Epithelial cell of alveolus of lung (primary cell): ENCODE measurements around the gene OR2T12. TPM values are rescaled to one million over a fixed set of nuclear protein-coding genes. Genes with fewer than 3 reads are reported as not detected.

Experiments
- total RNA-seq: library from RNA; depleted of rRNA; stranded (reverse); fragments of >200 nt; gene quantifications from 2 replicates; pipeline ENCODE4 v1.2.1, GENCODE V29; 2015

OR2T12 gene, protein sequence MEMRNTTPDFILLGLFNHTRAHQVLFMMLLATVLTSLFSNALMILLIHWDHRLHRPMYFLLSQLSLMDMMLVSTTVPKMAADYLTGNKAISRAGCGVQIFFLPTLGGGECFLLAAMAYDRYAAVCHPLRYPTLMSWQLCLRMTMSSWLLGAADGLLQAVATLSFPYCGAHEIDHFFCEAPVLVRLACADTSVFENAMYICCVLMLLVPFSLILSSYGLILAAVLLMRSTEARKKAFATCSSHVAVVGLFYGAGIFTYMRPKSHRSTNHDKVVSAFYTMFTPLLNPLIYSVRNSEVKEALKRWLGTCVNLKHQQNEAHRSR
- not detected in 2 replicates for total RNA-seq

DNA sequence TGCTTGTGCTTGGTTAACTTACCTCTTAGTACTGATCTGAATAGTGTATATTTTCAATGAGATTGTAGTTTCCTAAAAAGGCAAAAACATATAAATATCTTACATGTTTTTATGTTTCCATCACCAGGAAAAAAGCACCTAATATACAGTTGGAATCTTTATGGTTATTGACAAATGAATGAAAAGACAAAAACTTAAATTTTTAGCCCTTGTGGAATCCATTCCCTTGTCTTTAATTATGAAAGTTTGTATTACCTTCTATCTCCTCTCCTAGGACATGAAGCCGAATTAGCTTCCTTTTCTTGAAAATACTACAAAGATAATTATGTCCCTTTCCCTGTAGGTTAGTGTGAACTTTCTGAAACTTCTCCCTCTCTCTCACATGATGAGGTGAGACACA, at the start of gene OR2T12:
TSS of gene OR2T12 (minus strand) at position 101 of the 400 bp plus-strand sequence. CDS start 7,846 bp downstream, outside the sequence.

DNA sequence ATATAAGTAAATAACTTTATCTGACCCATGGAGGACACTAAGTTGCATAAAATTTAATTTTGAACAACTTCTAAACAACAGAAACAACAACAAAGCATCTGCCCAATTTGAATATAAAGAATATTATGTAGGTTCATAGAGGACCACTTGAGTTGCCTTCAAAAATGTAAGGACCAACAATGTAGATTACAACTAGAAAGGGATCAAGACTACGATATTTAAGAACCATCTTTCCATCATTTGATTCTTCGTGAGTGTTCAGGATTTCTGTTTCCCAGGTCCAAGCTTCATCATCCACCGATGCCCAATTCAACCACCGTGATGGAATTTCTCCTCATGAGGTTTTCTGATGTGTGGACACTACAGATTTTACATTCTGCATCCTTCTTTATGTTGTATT, 45.3 kb upstream of the OR2T12 start, which contains the start of gene OR14C36:
TSS of gene OR14C36 (plus strand) at position 301 of the 400 bp plus-strand sequence. CDS start at position 301, 0 bp downstream.

DNA sequence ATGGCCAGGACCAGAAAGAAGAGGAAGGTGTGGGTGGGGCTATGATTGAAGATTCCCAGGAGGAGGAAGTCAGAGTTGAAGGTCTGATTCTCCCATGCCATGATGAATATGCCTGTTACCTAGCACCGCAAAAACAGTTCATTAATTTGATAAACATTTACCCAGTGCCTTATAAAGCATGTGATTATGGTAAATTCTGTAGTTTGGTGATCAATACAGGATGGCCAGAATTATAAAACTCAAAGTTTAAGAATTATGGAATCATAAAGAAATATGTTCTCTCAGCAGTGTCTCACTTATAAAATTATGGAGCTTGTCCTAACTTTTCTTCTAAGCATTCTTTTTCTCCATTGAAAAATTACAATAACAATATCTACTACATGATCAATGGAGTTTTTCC, 21.2 kb upstream of the OR2T12 start, which contains the start of gene OR2M7:
TSS of gene OR2M7 (minus strand) at position 101 of the 400 bp plus-strand sequence. CDS start at position 101, 0 bp downstream.

DNA sequence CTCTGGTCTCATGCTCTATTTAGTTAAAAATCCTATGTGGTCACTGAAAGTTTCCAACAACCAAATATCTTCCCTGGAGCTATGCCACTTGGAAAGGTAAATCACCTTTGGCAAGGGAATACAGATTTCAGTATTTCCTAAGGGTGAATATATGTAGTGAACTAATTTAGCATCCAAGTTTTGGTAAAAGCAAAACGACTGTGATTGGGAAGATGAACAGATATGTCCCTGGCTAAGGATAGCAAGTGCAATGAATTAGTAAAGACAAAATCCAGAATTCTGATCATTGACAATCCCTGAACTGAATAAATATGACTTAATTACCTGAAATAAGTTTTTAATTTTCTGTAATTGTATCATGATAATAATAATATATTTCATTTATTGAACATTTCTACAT, 25.3 kb downstream of the OR2T12 start, which contains the start of gene OR2T33:
TSS of gene OR2T33 (minus strand) at position 101 of the 400 bp plus-strand sequence. CDS start 4,162 bp downstream, outside the sequence.

Other genes with a start within 250 kb of the OR2T12 start
- not detected in 2 replicates for gene OR2L13, start 208.2 kb downstream of the OR2T12 start, total RNA-seq
- gene OR2M5, start 158.3 kb downstream of the OR2T12 start, total RNA-seq: not detected in 2 replicates
- not detected in 2 replicates for gene OR2M2, start 128.6 kb downstream of the OR2T12 start, total RNA-seq
- not detected in 2 replicates for gene OR2M3, start 106.2 kb downstream of the OR2T12 start, total RNA-seq
- gene OR2M4, start 72.0 kb downstream of the OR2T12 start, total RNA-seq: not detected in 2 replicates
- gene OR2T33, start 25.4 kb downstream of the OR2T12 start, total RNA-seq: not detected in 2 replicates
- gene OR2M7, start 21.1 kb upstream of the OR2T12 start, total RNA-seq: not detected in 2 replicates
- gene OR14C36, start 45.4 kb upstream of the OR2T12 start, total RNA-seq: not detected in 2 replicates
- gene OR2T4, start 58.2 kb upstream of the OR2T12 start, total RNA-seq: not detected in 2 replicates
- not detected in 2 replicates for gene OR2T6, start 72.3 kb upstream of the OR2T12 start, total RNA-seq
- not detected in 2 replicates for gene OR2T1, start 99.6 kb upstream of the OR2T12 start, total RNA-seq
- gene OR2T2, start 142.2 kb upstream of the OR2T12 start, total RNA-seq: not detected in 2 replicates
- gene OR2T3, start 169.9 kb upstream of the OR2T12 start, total RNA-seq: not detected in 2 replicates
- not detected in 2 replicates for gene OR2T5, start 185.2 kb upstream of the OR2T12 start, total RNA-seq
- gene OR2G6, start 204.6 kb upstream of the OR2T12 start, total RNA-seq: not detected in 2 replicates